Thymus (tissue), 11 donors: ENCODE data around the gene TRIP4. TPM values are rescaled to one million over a fixed set of nuclear protein-coding genes. Genes with fewer than 3 reads are reported as not detected.
A peak's percentile ranks its signal among the peaks of the same experiment; 100 is the strongest.

ENCODE experiments used
- DNase-seq, 9 donors: peaks; one replicate each; pipeline ENCODE4 v3.0.0-alpha.2; 2013; ENCODE audit warnings: low spot score in 9 of 9, low read depth in 6 of 9, missing footprints in 1 of 9
- H3K27ac ChIP-seq, 2 donors: one replicate each; pipeline ENCODE4 v1.5.1; 2013; ENCODE audit warnings: control low read depth in 1 of 2, low read depth in 1 of 2, low read length in 1 of 2, mild to moderate bottlenecking in 1 of 2, moderate library complexity in 1 of 2
- H3K27me3 ChIP-seq, 2 donors: one replicate each; pipeline ENCODE4 v1.5.1; 2013; ENCODE audit warnings: low read length in 1 of 2; ENCODE audit not compliant: control insufficient read depth in 2 of 2, insufficient read depth in 1 of 2
- H3K36me3 ChIP-seq, 2 donors: one replicate each; pipeline ENCODE4 v1.5.1; 2013; ENCODE audit warnings: low read length in 1 of 2, mild to moderate bottlenecking in 1 of 2, moderate library complexity in 1 of 2; ENCODE audit not compliant: control insufficient read depth in 2 of 2, insufficient read depth in 2 of 2
- H3K4me1 ChIP-seq, 2 donors: one replicate each; pipeline ENCODE4 v1.5.1; 2013; ENCODE audit warnings: low read length in 2 of 2; ENCODE audit not compliant: control insufficient read depth in 2 of 2, insufficient read depth in 2 of 2
- H3K4me3 ChIP-seq, 2 donors: one replicate each; pipeline ENCODE4 v1.5.1; 2013; ENCODE audit warnings: low read length in 2 of 2, control low read depth in 1 of 2, mild to moderate bottlenecking in 1 of 2
- H3K9me3 ChIP-seq, 2 donors: one replicate each; pipeline ENCODE4 v1.5.1; 2013; ENCODE audit warnings: low read length in 1 of 2, mild to moderate bottlenecking in 1 of 2; ENCODE audit not compliant: control insufficient read depth in 2 of 2, insufficient read depth in 1 of 2
- WGBS: extraction: QIAGEN DNeasy Blood & Tissue Kit; methylation state at CpG from one replicate; pipeline ENCODE4 v1.1.7; 2013; 5-methylcytosine and 5-hydroxymethylcytosine counted together
- polyA plus RNA-seq: library from polyadenylated mRNA; stranded (reverse); fragments of 200-250 nt; gene quantifications from one replicate; pipeline ENCODE4 v1.2.3, GENCODE V29; 2013
- total RNA-seq: library from RNA; stranded (reverse); fragments of 120-200 nt; gene quantifications from one replicate; pipeline ENCODE4 v1.2.4, GENCODE V29; 2013
- donor health status: healthy.

The TRIP4 gene
- total and polyA plus RNA-seq, 2 donors = 14.5 to 50.6 TPM

DNA sequence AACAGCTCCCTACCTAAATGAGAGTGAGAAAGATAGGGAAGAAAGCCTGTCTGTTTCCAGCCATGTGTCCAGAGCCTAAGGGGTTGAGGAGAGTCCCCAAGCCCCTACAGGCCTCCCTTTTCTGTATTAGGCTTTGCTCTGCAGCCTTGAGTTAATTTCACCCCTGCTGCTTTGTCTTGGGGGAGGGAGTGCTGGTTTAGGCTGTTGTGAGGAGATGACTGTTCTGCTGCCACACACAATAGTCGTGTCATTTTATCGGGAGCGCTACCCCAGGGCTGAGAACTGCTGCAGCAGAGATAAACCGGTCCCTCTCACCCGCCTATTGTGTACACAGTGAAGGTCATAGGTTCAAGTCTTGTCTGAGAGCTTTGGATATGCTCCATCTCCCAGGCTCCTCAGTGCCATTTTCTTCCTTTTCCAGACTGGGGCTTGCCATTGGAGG is 74.1 kb downstream of the TRIP4 start:
- Histone ChIP-seq H3K4me1 (peaks cover 23 to 47% of the 10 kb centered on the region in 2 donors), H3K36me3 (no peaks in the 10 kb centered on the region), H3K27ac (peak overlapping the region; percentile 84 to 87), H3K27me3 (no peaks in the 10 kb centered on the region), H3K4me3 (peak overlapping the region; percentile 63 to 98), H3K9me3 (no peaks in the 10 kb centered on the region)
- 42% methylated on average over 5 of the region's 5 CpGs for WGBS
- DNase-seq = no peak

DNA sequence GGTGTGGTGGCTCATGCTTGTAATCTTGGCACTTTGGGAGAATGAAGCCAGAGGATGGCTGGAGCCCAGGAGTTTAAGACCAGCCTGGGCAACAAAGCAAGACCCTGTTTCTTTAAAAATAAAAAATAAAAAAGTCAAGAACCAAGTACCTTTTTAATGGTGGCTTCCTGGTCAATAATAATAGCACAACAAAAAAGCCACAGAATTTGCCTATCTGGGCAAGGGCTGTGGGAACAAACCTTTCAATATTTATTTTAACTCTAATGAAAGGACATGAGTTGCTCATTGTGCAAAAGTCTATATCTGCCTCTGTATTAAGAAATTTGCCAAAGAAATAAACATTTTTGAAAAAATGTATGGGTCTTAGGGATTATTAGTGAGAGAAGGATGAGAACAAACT is 74.9 kb downstream of the TRIP4 start:
- Histone ChIP-seq H3K4me3 (no peak overlapping the region), H3K36me3 (no peaks in the 10 kb centered on the region), H3K27me3 (no peaks in the 10 kb centered on the region), H3K9me3 (no peaks in the 10 kb centered on the region), H3K27ac (no peak overlapping the region), H3K4me1 (peaks cover 23 to 49% of the 10 kb centered on the region in 2 donors)
- DNase-seq = no peak

DNA sequence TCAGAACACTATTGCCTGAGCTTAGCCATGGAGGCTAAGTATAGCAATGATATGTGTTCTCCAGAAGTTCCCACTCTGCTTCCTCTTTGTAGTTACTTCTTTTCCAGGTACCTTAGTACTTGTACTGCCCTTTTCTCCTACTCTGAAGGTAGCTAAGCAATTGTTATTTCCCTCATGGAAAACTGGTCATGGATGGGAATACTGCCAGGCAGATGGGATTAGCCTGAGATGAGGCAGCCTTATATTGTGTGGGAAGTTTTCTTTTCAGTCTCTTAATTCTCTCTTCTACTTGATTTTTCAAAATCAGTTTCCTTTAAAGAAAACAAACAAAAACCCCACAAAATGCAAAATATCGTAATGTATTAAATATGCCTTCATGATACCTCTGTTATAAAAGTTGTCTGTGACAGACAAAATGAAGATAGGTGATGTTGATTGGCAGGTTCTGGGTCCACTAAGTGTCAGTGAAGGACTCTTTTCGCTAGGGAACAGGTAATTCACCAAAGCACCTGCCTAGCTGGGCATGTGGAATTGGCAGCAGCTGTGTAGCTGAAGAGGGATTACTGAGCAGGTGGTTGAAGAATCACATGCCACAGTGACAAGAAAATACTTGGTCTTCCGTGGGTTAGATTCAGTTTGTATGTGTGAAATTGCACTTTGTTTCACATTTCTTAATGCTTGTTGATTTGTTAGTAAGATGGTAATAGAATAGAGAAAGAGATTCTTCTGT is 76.8 kb downstream of the TRIP4 start:
- DNase-seq = peak in 1 of 9 donors; percentile 44
- WGBS = 56% methylated on average over 3 of the region's 3 CpGs
- H3K27me3 ChIP-seq = no peaks in the 10 kb centered on the region
- H3K9me3 ChIP-seq = no peaks in the 10 kb centered on the region
- peaks cover 0 to 4% of the 10 kb centered on the region in 2 donors for H3K36me3 ChIP-seq
- H3K27ac ChIP-seq = peak overlapping the region in 1 of 2 donors; percentile 3
- H3K4me1 ChIP-seq = peaks cover 23 to 45% of the 10 kb centered on the region in 2 donors
- H3K4me3 ChIP-seq = no peak overlapping the region

DNA sequence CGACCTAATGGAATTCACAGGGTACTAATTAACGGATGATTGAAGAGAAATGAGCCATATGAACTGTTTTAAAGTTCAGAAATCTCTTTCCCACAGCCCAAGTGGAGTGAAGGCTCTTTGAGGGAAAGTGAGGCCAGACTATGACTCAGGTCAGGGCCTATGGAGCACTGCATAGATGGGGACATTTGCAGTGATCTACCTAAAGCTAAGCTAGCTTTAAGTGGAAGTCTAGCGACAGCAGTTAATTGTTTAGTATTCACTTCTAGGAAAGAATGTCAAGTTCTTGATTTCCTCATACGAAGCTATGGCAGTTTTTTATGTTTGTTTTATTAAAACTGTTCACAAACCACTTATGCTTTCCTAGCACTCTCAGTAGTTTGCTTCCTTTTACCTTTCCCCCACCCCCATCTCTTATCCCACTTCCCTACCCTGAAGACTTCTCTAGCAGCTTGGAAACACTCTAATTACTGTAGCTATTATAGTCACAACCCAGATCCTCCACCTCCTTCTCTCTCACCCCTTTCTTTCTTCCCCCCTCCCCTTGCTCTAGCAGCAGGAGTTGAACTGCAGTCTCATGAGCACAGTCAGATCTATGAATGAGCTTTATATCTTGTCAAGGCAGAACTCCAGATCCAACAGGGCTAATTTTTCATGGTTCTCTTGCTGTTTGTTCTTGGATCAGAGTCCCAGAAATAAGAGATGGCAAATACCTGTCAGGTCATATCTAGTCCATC is 78.9 kb downstream of the TRIP4 start:
- H3K4me1 ChIP-seq = peaks cover 20 to 34% of the 10 kb centered on the region in 2 donors
- no peaks in the 10 kb centered on the region for H3K9me3 ChIP-seq
- 87% methylated on average over 4 of the region's 4 CpGs for WGBS
- no peak for DNase-seq
- peaks cover 0 to 17% of the 10 kb centered on the region in 2 donors for H3K36me3 ChIP-seq
- no peak overlapping the region for H3K4me3 ChIP-seq
- H3K27ac ChIP-seq = no peak overlapping the region
- H3K27me3 ChIP-seq = no peaks in the 10 kb centered on the region

DNA sequence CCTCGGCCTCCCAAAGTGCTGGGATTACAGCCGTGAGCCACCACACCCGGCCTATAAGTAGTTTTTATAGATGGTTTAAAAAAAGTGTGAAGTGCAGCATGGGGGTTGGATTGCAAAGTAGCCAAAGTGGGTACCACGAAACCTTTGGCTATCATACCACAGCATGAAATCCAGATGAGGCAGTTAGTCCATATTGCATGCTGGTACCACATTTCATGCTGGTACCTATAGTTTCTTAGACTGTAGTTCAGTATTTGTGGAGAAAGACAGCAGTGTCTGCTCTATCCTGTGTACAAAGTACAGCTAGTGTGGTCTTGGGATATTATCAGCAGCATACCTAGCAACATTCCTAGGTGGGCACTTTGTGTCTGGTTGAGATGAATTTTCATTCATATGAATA is 84.5 kb downstream of the TRIP4 start:
- no peak for DNase-seq
- no peak overlapping the region for H3K27ac ChIP-seq
- no peaks in the 10 kb centered on the region for H3K9me3 ChIP-seq
- WGBS = 100% methylated on average over 4 of the region's 4 CpGs
- H3K36me3 ChIP-seq = peaks cover 0 to 17% of the 10 kb centered on the region in 2 donors
- H3K4me3 ChIP-seq = no peak overlapping the region
- H3K27me3 ChIP-seq = no peaks in the 10 kb centered on the region
- H3K4me1 ChIP-seq = peaks cover 0 to 3% of the 10 kb centered on the region in 2 donors

DNA sequence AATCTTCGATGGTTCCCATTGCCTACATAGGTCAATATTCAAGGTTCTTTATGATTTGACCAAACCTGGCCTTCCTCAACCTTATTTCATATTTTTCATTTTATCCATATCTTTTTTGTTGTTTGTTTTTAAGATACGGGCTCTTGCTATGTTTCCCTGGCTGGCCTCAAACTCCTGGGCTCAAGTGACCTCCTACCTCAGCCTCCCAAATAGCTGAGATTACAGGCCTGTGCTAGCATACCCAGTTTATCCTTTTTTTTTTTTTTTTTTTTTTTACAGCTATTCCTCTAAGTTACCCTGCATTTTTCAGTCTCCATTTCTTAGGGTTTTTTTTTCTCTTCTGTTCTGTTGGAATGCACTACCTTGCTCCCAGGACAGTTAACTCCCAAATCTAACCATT is 87.2 kb downstream of the TRIP4 start:
- H3K4me3 ChIP-seq = no peak overlapping the region
- no peak overlapping the region for H3K27ac ChIP-seq
- H3K27me3 ChIP-seq = no peaks in the 10 kb centered on the region
- no peaks in the 10 kb centered on the region for H3K9me3 ChIP-seq
- DNase-seq = no peak
- H3K36me3 ChIP-seq = peaks cover 0 to 10% of the 10 kb centered on the region in 2 donors
- WGBS = 96% methylated on average over 2 of the region's 2 CpGs
- H3K4me1 ChIP-seq = peaks cover 0 to 3% of the 10 kb centered on the region in 2 donors

DNA sequence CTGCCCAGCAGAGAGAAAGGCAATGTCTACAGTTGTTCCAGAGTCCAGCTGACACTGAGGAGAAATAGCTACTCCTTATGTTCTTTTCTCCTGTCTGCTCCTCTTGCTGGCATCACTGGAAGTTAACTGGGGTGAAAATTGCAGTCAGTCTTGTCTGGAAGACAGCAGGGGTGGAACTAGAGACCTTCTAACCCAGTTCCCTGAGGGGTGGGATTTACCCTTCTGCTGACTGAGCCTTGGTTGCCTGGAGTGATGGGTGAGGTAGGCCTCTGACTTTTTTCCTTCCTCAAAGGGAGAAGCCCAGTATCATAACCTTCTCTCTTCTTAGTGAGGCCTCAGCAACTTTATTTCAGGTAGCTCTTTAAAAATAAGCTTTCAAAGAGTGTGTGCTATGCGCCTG is 88.9 kb downstream of the TRIP4 start:
- no peaks in the 10 kb centered on the region for H3K27me3 ChIP-seq
- 77% methylated on average over 1 of the region's 1 CpG for WGBS
- peak in 1 of 9 donors; percentile 18 for DNase-seq
- H3K4me3 ChIP-seq = no peak overlapping the region
- H3K27ac ChIP-seq = peak overlapping the region in 1 of 2 donors; percentile 60
- H3K9me3 ChIP-seq = no peaks in the 10 kb centered on the region
- peaks cover 0 to 3% of the 10 kb centered on the region in 2 donors for H3K4me1 ChIP-seq
- no peaks in the 10 kb centered on the region for H3K36me3 ChIP-seq

DNA sequence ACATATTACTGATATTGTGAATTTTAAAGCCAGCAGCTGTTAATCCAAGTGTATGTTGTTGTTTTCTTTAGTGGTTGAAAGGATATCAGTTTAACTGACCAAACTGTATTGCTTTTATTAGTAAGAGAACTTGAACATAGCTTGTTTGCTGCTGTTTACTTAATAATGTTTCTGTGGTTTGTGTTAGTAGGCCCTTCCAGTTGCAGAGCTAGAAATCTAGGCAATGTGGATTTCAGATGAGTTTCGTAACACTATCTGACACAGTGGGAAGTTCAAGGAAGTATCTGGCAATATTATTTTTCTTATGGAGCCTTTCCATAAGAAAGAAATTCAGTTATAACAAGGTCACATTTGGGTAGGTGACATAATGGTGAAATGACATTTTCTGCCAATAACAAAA is 91.2 kb downstream of the TRIP4 start:
- Histone ChIP-seq H3K27me3 (no peaks in the 10 kb centered on the region), H3K4me1 (peaks cover 0 to 3% of the 10 kb centered on the region in 2 donors), H3K9me3 (no peaks in the 10 kb centered on the region), H3K4me3 (no peak overlapping the region), H3K27ac (no peak overlapping the region), H3K36me3 (peaks cover 3 to 5% of the 10 kb centered on the region in 2 donors)
- DNase-seq = no peak
- 32% methylated on average over 1 of the region's 1 CpG for WGBS

DNA sequence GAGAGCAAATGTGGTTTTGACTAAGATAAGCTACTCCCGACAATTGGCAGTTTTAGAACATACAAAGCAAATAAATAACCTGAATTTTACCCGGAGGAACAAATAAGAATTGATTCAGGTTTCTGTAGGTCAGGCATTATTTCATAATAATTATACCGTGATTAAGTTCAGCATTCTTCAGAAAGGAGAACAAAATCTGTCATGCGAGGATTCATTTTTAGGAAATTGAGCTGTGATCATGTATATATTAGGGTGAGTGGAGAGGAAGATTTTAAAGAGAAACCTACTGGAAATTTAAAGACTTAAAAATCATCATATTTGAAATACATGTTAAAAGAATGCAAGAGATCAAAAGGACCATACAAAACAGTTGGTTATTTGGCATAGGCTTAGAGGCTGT is 93.3 kb downstream of the TRIP4 start:
- DNase-seq = no peak
- H3K36me3 ChIP-seq = peaks cover 3 to 5% of the 10 kb centered on the region in 2 donors
- no peak overlapping the region for H3K27ac ChIP-seq
- no peak overlapping the region for H3K4me3 ChIP-seq
- no peaks in the 10 kb centered on the region for H3K27me3 ChIP-seq
- H3K4me1 ChIP-seq = peaks cover 0 to 3% of the 10 kb centered on the region in 2 donors
- H3K9me3 ChIP-seq = no peaks in the 10 kb centered on the region
- 95% methylated on average over 4 of the region's 4 CpGs for WGBS
